OCI-LY1 (cell line): Measurements from ENCODE around the gene ZNF200.

Experiments used
- EZH2 ChIP-seq: fragments of 200-600 bp; sonication (generic), shearing (Covaris generic); IDR thresholded peaks from 2 replicates; pipeline ENCODE4 v1.8.0; 2017; ENCODE audit warnings: borderline replicate concordance, mixed run types, mild to moderate bottlenecking, antibody characterized with exemption, low read length, moderate library complexity, mixed read lengths
- TF ChIP-seq, protein P1 (sequence below): fragments of 200-600 bp; sonication (generic), shearing (Covaris generic); IDR thresholded peaks from 2 replicates; pipeline ENCODE4 v1.5.1; 2017; ENCODE audit warnings: mild to moderate bottlenecking, antibody characterized with exemption, low read length, moderate library complexity, mixed read lengths

- TF ChIP-seq, protein P1, sequence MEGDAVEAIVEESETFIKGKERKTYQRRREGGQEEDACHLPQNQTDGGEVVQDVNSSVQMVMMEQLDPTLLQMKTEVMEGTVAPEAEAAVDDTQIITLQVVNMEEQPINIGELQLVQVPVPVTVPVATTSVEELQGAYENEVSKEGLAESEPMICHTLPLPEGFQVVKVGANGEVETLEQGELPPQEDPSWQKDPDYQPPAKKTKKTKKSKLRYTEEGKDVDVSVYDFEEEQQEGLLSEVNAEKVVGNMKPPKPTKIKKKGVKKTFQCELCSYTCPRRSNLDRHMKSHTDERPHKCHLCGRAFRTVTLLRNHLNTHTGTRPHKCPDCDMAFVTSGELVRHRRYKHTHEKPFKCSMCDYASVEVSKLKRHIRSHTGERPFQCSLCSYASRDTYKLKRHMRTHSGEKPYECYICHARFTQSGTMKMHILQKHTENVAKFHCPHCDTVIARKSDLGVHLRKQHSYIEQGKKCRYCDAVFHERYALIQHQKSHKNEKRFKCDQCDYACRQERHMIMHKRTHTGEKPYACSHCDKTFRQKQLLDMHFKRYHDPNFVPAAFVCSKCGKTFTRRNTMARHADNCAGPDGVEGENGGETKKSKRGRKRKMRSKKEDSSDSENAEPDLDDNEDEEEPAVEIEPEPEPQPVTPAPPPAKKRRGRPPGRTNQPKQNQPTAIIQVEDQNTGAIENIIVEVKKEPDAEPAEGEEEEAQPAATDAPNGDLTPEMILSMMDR: no peak
- no peak for TF ChIP-seq EZH2
These were observed at the start of gene ZNF200 for GRCh38 chr16:3234857-3235561.
